Right lobe of liver (tissue), 4 donors: ENCODE measurements around the gene CAPN14.

Experiments
- CTCF ChIP-seq, 4 donors: fragments of 200-600 bp in 3 of 4; fragments of 450-650 bp in 1 of 4; IDR thresholded peaks; one replicate each; pipeline versions ENCODE4 v1.5.1 to v1.8.0; 2016 to 2022; ENCODE audit warnings: antibody characterized with exemption in 4 of 4, mild to moderate bottlenecking in 2 of 4
- POLR2A ChIP-seq: fragments of 450-650 bp; IDR thresholded peaks from one replicate; pipeline ENCODE4 v1.6.1; 2017; ENCODE audit warnings: antibody characterized with exemption, mild to moderate bottlenecking
- donor health status: DM: no; HTN: no; CAD: no.
- donor health status: DM: no; HTN: no; CAD: no.
- donor health status: DM: no; HTN: yes; CAD: no.

- TF ChIP-seq CTCF (IDR thresholded peaks at IDR 0.05) = no peak
- no peak for TF ChIP-seq POLR2A
Observed at GRCh38 chr2:31137211-31138036, 79.9 kb downstream of the CAPN14 start.
